Hindlimb muscle (tissue), 1 donor: ENCODE measurements around the gene USPL1. TPM values are rescaled to one million over a fixed set of nuclear protein-coding genes. Genes with fewer than 3 reads are reported as not detected.
A peak's percentile ranks its signal among the peaks of the same experiment; 100 is the strongest.
"Not testable (repeated sequence)": the region's sequence is repeated elsewhere in the genome, so short reads cannot be mapped to it uniquely, and the experiment has no call there.

Experiments
- DNase-seq: peaks from one replicate; pipeline ENCODE4 v3.0.0-alpha.2; 2013
- polyA plus RNA-seq: library from polyadenylated mRNA; unstranded; fragments of 120-200 nt; gene quantifications from one replicate; pipeline ENCODE4 v1.2.1, GENCODE V29; 2013; ENCODE audit not compliant: insufficient read length

Gene USPL1
- polyA plus RNA-seq, 1 donor = 16.2 TPM

DNA sequence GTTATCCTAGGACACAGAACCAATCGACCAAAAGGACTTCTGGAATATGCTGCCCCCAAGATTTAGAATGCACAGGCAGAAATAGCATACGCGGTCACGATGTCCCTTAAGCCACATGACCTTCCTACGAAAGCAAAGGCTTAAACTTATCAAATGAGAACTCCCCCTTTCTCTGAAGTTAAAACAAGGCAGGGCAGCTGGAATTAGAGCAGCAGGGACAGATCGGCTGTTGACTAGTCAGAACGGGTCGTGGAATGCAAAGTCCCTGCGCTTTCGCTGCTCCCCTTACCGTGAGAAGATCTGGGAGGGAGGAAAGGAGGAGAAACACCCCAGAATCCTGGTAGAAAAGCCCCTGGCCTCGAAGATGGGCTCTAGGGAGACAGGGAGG lies 799 bp upstream of the USPL1 start:
- DNase-seq = peak; percentile 91

DNA sequence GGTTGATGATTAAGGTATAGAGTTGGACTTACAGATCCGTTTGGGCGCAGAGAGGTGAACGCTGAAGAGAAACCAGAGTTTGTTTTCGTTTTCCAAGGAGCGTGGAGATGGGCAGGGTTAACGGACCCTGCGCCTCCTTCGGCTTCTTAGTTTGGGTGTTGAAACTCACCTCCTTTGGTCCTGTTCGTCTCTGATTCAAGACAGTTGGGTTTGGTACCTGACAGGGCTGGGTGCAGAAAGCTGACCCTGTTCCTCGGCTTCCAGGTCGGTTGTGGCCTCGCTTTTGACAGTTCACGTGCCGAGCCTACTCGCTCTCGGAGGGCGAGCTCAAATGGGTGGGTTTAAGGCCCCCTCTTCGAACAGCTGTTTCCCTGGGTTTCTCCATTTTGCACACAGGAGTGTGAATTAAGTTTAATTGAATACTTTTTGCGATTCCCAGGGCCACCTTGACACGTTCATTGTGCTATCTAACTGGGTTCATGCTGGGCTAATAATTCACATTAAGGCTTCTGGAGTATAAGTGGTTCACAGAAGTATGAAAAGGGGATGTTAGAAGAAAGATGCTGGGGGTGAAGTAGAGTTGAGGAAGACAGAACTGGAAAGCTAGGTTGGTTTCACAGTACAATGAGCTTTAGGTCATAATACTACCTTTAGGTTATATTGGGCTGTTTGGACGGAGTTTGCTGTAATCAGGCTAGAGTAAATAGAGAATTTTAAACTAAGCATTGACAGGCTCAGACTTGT lies 638 bp downstream of the USPL1 start:
- no peak for DNase-seq

DNA sequence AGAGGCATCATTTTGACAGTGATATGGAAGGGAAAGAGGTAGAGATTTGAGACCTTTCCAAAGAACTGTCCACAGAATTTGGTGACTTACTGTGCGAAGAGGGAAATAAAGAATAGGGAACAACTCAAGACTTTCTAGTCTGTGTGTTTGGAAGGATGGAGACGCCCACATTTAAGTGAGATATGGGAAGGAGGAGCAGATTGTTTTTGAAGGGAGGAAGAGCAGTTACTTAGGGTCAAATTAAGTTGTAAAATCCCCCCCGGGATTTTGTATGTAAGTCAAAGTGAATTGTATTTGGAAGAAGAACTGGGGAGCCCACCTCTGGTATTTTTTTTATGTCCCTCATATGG lies 1.2 kb downstream of the USPL1 start:
- DNase-seq = no peak

GRCh38 chr13:30619731-30620130 lies 2.0 kb downstream of the USPL1 start:
- no peak for DNase-seq

DNA sequence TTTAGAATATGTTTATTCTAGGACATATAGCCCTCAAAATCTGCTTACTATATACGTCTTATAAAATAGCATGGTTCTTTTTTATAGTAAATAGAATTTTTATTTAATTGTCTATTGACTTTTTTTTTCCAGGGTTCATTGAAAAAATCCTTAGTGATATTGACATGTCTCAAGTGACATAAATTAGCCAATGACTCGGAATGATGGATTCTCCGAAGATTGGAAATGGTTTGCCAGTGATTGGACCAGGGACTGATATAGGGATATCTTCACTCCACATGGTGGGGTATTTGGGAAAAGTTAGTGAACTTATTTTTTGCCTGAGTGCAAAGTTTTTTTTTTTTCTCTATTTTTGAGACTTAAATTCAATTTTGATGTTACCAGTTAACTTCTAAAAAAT lies 3.2 kb downstream of the USPL1 start:
- no peak for DNase-seq

GRCh38 chr13:30622551-30622950 lies 4.8 kb downstream of the USPL1 start:
- no peak for DNase-seq

DNA sequence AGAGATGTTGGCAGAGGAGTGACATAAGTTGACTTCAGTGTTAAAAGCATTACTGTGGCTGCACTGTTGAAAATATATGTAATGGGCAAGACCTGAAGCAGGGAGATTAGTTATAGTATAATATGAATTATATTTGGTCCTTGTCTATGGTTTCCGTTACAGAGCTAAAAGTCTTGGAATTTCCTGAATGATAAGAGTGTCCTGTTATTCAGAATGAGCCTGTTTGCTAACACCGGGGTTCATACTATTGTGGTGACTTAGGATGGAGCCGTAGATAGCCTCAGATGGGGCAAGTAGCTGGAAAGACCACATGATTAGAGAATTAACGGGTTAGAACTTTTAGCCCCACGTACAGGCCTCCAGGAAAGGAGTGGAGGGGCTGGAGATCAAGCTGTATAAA lies 5.7 kb downstream of the USPL1 start:
- DNase-seq = no peak

- no peak for DNase-seq
Measured at GRCh38 chr13:30624630-30625029, 6.9 kb downstream of the USPL1 start.

DNA sequence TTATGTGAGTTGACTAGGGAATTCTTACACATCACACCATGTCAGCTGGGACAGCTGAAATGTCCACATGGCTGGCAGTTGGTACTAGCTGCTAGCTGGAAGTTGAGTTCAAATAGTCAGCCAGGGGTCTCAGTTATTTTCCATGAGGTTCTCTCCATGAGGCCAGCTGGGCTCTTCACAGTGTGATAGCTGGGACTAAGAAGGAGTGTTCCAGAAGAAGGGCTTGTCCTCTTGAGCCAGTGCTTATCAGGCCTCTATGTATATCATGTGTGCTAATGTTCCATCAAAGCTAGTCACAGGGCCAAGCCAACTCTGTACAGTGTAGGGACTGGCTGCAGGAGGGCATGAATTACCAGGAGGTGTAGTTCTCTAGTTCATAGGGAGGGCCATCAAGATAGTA lies 11.8 kb downstream of the USPL1 start:
- no peak for DNase-seq

DNA sequence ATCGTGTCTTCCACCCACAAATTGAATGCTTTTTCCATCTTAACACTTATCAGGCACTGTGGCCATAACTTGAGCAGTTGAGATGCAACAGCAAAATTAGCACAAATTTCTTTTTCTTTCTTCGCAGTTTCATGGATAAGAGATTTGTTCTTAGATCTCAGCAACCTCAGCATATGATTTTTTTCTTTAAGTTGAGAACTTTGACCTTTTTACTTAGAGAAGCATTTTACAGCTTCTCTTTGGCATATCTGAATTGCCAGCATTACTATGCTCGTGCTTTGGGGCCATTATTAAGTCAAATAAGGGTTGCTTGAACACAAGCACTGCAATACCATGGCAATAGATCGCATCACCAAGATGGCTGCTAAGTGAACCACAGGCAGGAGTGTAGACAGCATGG lies 16.1 kb downstream of the USPL1 start:
- DNase-seq = no peak

DNA sequence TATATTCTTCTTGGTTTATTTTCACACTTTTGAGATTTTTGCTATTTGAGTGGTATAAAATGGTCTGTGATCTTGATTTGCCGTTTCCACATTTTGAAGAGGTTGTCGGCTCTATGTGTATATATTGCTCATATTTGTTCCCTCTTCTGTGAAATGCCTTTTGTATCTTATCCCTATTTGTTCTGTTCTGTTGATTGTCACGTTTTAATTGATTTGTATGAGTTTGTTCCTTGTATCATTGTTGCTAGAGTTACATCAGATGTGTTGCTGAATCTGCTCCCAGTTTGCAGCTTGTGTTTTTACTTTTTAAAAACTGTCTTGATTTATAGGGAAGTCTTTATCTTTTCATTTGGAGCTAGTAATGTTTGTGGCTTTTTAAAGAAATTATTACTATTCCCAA lies 17.1 kb downstream of the USPL1 start:
- DNase-seq = no peak

DNA sequence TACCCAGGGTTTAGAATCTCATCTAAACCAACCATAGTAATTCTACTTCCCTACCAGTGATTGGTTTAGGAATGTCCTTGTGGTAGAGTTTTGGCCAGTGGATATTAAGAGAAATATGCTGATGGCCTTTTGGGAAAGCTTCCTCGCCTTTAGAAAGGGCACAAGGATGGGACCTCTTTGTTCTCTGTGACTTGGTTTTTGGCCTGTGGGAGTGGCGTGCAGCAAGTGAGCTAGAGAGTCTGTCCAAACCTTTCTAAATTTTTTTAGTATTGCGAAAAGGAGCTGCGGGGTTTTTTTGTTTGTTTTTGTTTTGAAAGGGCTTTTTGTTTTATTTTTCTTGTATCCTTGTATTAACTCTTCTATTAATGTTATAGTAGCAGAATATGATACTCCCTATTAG lies 20.6 kb downstream of the USPL1 start:
- no peak for DNase-seq

GRCh38 chr13:30639671-30640070 lies 22.0 kb downstream of the USPL1 start:
- DNase-seq = no peak

DNA sequence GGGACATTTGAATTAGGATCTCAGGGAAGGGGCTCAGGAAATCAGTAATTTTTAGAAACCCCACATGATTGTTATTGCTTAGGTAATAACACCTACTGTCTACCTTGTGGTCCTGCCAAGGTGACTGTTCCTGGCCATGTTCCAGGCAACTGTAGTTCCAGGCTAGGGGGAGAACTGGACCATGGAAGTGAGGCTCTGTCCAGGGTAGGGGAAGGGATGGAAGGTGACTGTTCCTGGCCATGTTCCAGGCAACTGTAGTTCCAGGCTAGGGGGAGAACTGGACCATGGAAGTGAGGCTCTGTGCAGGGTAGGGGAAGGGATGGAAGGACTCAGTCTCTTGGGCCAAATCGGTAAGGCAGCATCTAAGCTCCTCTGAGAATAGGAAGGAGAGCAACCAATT lies 23.5 kb downstream of the USPL1 start:
- not testable (repeated sequence) for DNase-seq

DNA sequence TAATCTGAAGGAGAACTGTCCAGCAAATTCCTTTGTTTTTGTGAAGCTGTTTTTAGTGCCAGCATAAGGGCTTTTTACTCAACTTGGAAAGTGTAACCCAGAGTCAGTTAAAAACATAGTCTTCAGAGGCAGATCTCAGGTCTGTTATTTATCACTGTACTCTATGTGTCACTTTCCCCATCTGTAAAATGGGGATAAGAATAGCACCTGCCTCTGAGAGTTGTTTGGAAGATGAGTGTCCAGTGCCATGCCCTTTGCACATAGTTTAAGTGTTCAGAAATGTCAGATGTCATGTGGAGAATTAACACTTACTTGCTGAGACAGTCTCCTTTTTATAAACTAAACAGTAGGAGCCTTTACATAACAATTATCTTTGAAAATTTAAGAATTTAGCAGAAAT lies 27.9 kb downstream of the USPL1 start:
- DNase-seq = no peak

DNA sequence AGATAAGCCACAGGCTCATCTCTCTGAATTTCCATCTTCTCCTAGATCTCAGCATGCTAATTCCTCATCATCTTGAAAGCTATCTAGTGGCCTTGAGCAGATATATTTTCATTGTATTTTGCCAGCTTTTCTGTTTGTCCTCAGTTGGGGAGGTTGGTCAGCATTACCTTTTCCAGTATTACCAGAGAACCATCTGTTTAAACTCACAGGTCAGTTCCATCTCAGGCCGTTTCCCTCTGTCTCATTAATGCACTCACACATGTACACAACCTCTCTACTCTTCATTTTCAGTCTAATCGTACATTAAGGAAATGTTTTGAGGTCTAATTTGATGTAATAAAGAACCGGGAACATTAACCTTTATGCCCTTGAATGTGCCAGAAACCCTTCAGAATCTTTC lies 29.7 kb downstream of the USPL1 start:
- DNase-seq = no peak

DNA sequence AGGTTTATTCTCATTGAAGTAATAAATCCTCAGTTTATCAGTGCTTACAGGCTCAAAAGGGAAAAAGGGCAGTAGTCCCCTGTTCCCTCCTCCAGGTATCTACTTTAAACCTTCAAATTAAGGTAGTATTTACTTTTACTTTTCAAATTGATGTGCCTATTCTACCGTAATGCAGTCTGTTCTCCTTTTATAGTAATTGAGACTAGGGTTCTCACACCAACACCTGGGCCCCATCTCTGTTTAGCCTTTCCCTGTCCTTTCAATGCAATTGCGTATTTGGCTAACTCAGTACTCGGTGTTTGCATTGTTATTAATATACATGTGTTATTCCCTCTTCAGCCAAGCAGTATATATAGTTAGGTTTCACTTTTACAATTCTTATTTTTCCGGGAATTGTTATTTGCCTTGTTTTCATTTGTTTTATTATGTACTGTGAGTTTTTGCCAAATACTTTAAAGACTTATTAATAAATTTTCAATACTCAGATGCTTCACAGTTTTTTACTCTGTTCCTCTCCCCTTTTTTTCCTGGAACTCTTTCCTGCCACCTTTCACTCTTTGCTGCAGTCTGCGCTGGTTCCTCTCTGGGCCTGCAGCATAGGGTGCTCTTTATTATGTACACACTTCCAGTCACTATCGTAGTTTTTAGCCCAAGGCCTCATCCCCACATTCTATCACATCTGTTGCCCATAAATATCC lies 30.3 kb downstream of the USPL1 start:
- DNase-seq = no peak

- no peak for DNase-seq
Measured at GRCh38 chr13:30648522-30649012, 30.8 kb downstream of the USPL1 start.

- not testable (repeated sequence) for DNase-seq
Measured at GRCh38 chr13:30651648-30652047, 33.9 kb downstream of the USPL1 start.

GRCh38 chr13:30652746-30653386 lies 35.1 kb downstream of the USPL1 start:
- DNase-seq = no peak

DNA sequence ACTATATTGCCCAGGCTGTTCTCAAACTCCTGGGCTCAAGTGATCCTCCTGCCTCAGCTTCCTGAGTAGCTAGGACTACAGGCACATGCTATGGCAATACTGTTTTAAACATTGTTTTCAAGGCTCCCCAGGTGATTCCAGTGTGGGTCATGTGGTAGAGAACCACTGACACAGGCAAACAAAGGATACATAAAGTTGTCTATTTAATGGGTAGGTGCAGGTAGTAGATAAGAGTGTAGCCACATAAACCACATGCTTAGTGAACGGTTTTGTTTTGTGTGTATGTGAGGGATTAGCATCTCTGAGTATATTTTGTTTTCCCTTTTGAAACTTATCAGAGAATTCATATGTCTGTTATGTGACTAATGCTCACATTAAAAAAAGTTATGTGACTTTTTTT lies 36.7 kb downstream of the USPL1 start:
- DNase-seq = no peak

- DNase-seq = no peak
Measured at GRCh38 chr13:30656178-30656577, 38.5 kb downstream of the USPL1 start.

DNA sequence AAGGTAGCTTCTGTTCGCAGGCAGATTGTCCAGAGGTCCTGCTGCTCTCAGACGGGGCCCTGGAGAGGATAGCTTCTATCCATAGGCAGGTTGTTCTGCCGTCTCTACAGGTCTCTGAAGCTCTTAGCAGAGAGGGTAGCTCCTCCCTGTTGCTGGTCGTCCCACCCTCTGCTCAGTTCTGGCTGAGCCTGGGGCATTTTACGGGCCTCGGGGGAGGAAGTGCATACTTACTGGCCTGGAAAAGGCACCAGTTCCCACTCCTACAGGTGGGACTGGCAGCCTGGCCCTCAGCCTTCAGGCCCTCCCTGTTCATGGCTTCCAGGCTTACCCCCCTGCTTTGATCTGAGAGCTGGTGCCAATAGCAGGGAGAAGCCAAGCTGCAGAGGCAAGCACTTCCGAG lies 42.3 kb downstream of the USPL1 start:
- DNase-seq = no peak

DNA sequence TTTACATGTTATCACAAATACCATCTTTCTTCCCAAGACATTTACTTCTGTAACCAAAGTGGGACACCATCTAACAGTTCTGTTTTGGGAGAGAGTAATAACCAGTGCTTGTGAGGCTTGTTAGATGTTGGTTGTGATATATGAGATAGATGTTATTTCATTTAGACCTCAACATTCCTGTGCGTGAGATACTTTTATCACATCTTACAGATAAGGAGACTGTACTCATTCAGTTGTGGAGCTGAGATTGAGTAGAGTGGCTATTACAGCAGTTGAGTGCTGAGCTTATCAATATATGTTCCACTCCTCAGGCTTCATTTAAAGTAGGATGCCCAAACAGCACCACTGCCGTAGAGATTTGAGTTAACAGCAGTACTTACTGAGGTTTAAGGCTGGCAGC lies 43.1 kb downstream of the USPL1 start:
- DNase-seq = no peak
